ENCODE results near the gene CCDC170. TPM values are rescaled to one million over a fixed set of nuclear protein-coding genes. Genes with fewer than 3 reads are reported as not detected.
"Not testable (repeated sequence)": the region's sequence is repeated elsewhere in the genome, so short reads cannot be mapped to it uniquely, and the experiment has no call there.

Gene CCDC170
- total RNA-seq, 1 experiment from 2014 or later: not detected

DNA sequence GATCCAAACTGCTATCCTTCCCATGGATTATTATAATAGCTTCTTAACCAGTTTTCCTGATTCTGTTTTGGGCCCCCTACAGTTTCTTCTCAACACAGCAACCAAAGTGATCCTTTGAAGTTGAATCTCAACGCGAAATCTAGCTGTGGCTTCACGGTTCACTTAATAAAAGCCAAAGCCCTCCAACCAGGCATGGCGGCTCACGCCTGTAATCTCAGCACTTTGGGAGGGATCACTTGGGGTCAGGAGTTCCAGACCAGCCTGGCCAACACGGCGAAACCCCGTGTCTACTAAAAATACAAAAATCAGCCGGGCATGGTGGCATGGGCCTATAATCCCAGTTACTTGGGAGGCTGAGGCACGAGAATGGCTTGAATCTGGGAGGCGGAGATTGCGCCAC lies 45.2 kb upstream of the CCDC170 start:
- BruUV-seq (replicated peaks): no TSS peak

DNA sequence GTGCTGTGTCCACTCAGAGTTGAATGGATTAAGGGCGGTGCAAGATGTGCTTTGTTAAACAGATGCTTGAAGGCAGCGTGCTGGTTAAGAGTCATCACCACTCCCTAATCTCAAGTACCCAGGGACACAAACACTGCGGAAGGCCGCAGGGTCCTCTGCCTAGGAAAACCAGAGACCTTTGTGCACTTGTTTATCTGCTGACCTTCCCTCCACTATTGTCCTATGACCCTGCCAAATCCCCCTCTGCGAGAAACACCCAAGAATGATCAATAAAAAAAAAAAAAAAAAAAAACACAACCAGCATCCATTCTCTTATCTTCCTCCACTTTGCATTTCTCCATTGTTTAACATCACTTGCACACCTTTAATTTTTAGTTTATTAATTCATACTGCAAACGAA lies 42.9 kb upstream of the CCDC170 start:
- Histone ChIP-seq H3K79me2 (ENCODE audit: low read length) (peaks cover 61% of the 10 kb centered on the region), H3K4me3 (ENCODE audit: low read length) (peak overlapping the region; percentile 99), H3K9ac (ENCODE audit: low read length) (peak overlapping the region; percentile 97), H3K4me1 (ENCODE audit: insufficient read depth, low read length) (peaks cover 11% of the 10 kb centered on the region), H3K4me2 (ENCODE audit: low read length) (peak overlapping the region; percentile 91)
- H3K27ac ChIP-seq (ENCODE audit: low read length); H2AFZ ChIP-seq (ENCODE audit: low read length); CTCF ChIA-PET; H3K36me3 ChIP-seq (ENCODE audit: low read depth, low read length); H3K9me3 ChIP-seq (ENCODE audit: low read length); H3K9me2 ChIP-seq (replicated peaks; ENCODE audit: low read length); BruUV-seq (replicated peaks); DNase-seq; H3F3A ChIP-seq (ENCODE audit: low read length, unreplicated experiment); H3K27me3 ChIP-seq (ENCODE audit: low read length); intact Hi-C loops (cut with micrococcal nuclease); H4K20me1 ChIP-seq (ENCODE audit: low read length); ATAC-seq: not testable (repeated sequence)
- POLR2A ChIA-PET (ENCODE audit: unreplicated experiment): interaction anchor here (0.6 kb wide), 1 partner anchor 1667 kb away, joined by 14 read pairs; no protein-coding TSS in a partner anchor

More for the DNA sequence above, 45.2 kb upstream of the CCDC170 start:
- no peak overlapping the region for H2AFZ ChIP-seq (ENCODE audit: low read length)
- H3K27me3 ChIP-seq (ENCODE audit: low read length): no peaks in the 10 kb centered on the region
- DNase-seq (no peak), ATAC-seq (no peak)
- no peak overlapping the region for H3K4me3 ChIP-seq (ENCODE audit: low read length)
- H3K9me2 ChIP-seq (replicated peaks; ENCODE audit: low read length): no peaks in the 10 kb centered on the region
- H3K4me1 ChIP-seq (ENCODE audit: insufficient read depth, low read length): peaks cover 9% of the 10 kb centered on the region; the same call in 1 of the 2 replicates
- POLR2A ChIA-PET (ENCODE audit: unreplicated experiment): no interaction called here
- H4K20me1 ChIP-seq (ENCODE audit: low read length): no peaks in the 10 kb centered on the region
- H3K36me3 ChIP-seq (ENCODE audit: low read depth, low read length): peaks cover 6% of the 10 kb centered on the region; the same call in 1 of the 2 replicates
- H3K4me2 ChIP-seq (ENCODE audit: low read length): no peak overlapping the region
- H3K9me3 ChIP-seq (ENCODE audit: low read length): no peaks in the 10 kb centered on the region
- H3K27ac ChIP-seq (ENCODE audit: low read length): no peak overlapping the region
- H3K9ac ChIP-seq (ENCODE audit: low read length): no peak overlapping the region
- TF ChIP-seq EZH2 (IDR thresholded peaks at IDR 0.05; ENCODE audit: low read length, unreplicated experiment): no peak
- TF ChIP-seq EZH2phosphoT487 (IDR thresholded peaks at IDR 0.05; ENCODE audit: borderline replicate concordance, low read length): no peak
- TF ChIP-seq, protein P1, sequence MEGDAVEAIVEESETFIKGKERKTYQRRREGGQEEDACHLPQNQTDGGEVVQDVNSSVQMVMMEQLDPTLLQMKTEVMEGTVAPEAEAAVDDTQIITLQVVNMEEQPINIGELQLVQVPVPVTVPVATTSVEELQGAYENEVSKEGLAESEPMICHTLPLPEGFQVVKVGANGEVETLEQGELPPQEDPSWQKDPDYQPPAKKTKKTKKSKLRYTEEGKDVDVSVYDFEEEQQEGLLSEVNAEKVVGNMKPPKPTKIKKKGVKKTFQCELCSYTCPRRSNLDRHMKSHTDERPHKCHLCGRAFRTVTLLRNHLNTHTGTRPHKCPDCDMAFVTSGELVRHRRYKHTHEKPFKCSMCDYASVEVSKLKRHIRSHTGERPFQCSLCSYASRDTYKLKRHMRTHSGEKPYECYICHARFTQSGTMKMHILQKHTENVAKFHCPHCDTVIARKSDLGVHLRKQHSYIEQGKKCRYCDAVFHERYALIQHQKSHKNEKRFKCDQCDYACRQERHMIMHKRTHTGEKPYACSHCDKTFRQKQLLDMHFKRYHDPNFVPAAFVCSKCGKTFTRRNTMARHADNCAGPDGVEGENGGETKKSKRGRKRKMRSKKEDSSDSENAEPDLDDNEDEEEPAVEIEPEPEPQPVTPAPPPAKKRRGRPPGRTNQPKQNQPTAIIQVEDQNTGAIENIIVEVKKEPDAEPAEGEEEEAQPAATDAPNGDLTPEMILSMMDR (conservative IDR thresholded peaks at IDR 0.05; ENCODE audit: low read depth, low read length): no peak; the same call in 1 of the 2 replicates
- no peaks in the 10 kb centered on the region for H3F3A ChIP-seq (ENCODE audit: low read length, unreplicated experiment)
- H3K79me2 ChIP-seq (ENCODE audit: low read length): peaks cover 70% of the 10 kb centered on the region
- CTCF ChIA-PET: no interaction called here
- intact Hi-C loops (cut with micrococcal nuclease): loop anchor here (10.0 kb wide), 1 partner anchor 316 kb away; no protein-coding TSS in a partner anchor

DNA sequence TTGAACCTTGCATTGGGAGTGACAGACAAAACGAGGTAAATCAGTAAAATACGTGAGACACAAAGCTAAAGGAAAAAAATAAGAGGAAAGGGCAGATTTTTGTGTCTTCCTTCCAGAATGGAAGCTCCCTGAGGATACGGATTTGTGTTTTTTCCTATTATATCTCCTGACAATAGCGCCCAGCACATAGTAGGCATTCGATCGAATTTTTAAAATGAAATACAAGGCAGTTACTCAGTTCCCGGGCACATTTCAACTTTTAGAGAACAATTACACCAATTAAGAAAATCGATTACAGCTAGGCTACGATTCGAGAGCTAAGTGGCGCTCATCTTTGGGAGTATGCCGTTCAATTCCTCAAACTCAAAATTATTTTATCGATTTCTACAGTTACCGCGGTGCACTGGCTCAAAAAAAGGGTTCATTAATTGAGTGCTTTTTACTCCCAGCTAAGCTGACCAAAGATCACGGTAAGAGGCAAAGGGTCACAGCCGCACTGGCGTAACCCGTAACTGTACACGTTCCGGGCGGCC lies 42.3 kb upstream of the CCDC170 start:
- Histone ChIP-seq H3K4me3 (ENCODE audit: low read length) (peak overlapping the region; percentile 99), H3K36me3 (ENCODE audit: low read depth, low read length) (no peaks in the 10 kb centered on the region), H4K20me1 (ENCODE audit: low read length) (no peaks in the 10 kb centered on the region), H2AFZ (ENCODE audit: low read length) (peak overlapping the region; percentile 89), H3F3A (ENCODE audit: low read length, unreplicated experiment) (no peaks in the 10 kb centered on the region), H3K27ac (ENCODE audit: low read length) (peak overlapping the region; percentile 68), H3K4me2 (ENCODE audit: low read length) (peak overlapping the region; percentile 91), H3K79me2 (ENCODE audit: low read length) (peaks cover 58% of the 10 kb centered on the region), H3K27me3 (ENCODE audit: low read length) (no peaks in the 10 kb centered on the region), H3K9ac (ENCODE audit: low read length) (peak overlapping the region; percentile 97), H3K4me1 (ENCODE audit: insufficient read depth, low read length) (peaks cover 8% of the 10 kb centered on the region), H3K9me3 (ENCODE audit: low read length) (no peaks in the 10 kb centered on the region), H3K9me2 (replicated peaks; ENCODE audit: low read length) (no peaks in the 10 kb centered on the region)
- CTCF ChIA-PET: no interaction called here
- DNase-seq (no peak), ATAC-seq (no peak)
- intact Hi-C loops (cut with micrococcal nuclease): no loop called here
- POLR2A ChIA-PET (ENCODE audit: unreplicated experiment): interaction anchor here (0.5 to 0.6 kb wide), 2 partner anchors 1667 to 1811 kb away, joined by 3 to 14 read pairs; no protein-coding TSS in a partner anchor
- BruUV-seq (replicated peaks): TSS peak; percentile 90
- TF ChIP-seq EZH2 (IDR thresholded peaks at IDR 0.05; ENCODE audit: low read length, unreplicated experiment): no peak
- no peak for TF ChIP-seq EZH2phosphoT487 (IDR thresholded peaks at IDR 0.05; ENCODE audit: borderline replicate concordance, low read length)
- TF ChIP-seq, protein P1 (conservative IDR thresholded peaks at IDR 0.05; ENCODE audit: low read depth, low read length): no peak
